ENCODE results near the gene SP2. TPM values are rescaled to one million over a fixed set of nuclear protein-coding genes. Genes with fewer than 3 reads are reported as not detected.

SP2 gene
- total RNA-seq, 2 experiments from 2014 or later, result 17.4 to 19.5 TPM

- no peaks in the 10 kb centered on the region for H3K27me3 Mint-ChIP-seq (ENCODE audit: low read depth)
- H3K9me3 Mint-ChIP-seq, result no peaks in the 10 kb centered on the region
- DNase-seq, result peak; percentile 60
- H3K27ac Mint-ChIP-seq, result no peak overlapping the region
- H3K36me3 Mint-ChIP-seq (ENCODE audit: low read depth), result peaks cover 33% of the 10 kb centered on the region
- peaks cover 1% of the 10 kb centered on the region for H3K4me1 Mint-ChIP-seq (ENCODE audit: low read depth)
- no peak overlapping the region for H3K4me3 Mint-ChIP-seq
- intact Hi-C loops (cut with micrococcal nuclease), result loop anchor here (1.0 kb wide), 1 partner anchor 45 kb away; no protein-coding TSS in a partner anchor
- CTCF ChIA-PET, result interaction anchor here (0.8 to 3.5 kb wide), 14 partner anchors 8 to 47 kb away, joined by 3 to 19 read pairs (median 4); partner anchors contain the start of genes CDK5RAP3 and PRR15L
These were observed 82.3 kb downstream of the SP2 start for GRCh38 chr17:47978324-47978723.

Other genes with a start within 250 kb of the SP2 start
- 100 to 1,000 TPM; 602 to 614 TPM for gene KPNB1, start 246.3 kb upstream of the SP2 start, total RNA-seq
- gene TBKBP1, start 202.1 kb upstream of the SP2 start, total RNA-seq, result 10 to 100 TPM; 19.5 to 19.7 TPM
- 10 to 100 TPM; 50.6 to 52.3 TPM for gene TBX21, start 163.0 kb upstream of the SP2 start, total RNA-seq
- 10 to 100 TPM; 18.4 to 24.6 TPM for gene OSBPL7, start 74.4 kb upstream of the SP2 start, total RNA-seq
- 10 to 100 TPM; 66.7 to 70.0 TPM for gene MRPL10, start 64.7 kb upstream of the SP2 start, total RNA-seq
- under 1 TPM; 0.31 to 0.52 TPM for gene LRRC46, start 64.6 kb upstream of the SP2 start, total RNA-seq
- gene SCRN2, start 55.0 kb upstream of the SP2 start, total RNA-seq, result 10 to 100 TPM; 15.1 to 16.3 TPM
- gene SP6, start 45.1 kb upstream of the SP2 start, total RNA-seq, result under 1 TPM; 0.10 to 0.19 TPM
- 10 to 100 TPM; 35.5 to 37.0 TPM for gene PNPO, start 45.3 kb downstream of the SP2 start, total RNA-seq
- gene PRR15L, start 61.6 kb downstream of the SP2 start, total RNA-seq, result not detected
- 100 to 1,000 TPM; 174 to 175 TPM for gene CDK5RAP3, start 74.9 kb downstream of the SP2 start, total RNA-seq
- 1 to 10 TPM; 2.4 to 3.3 TPM for gene COPZ2, start 141.6 kb downstream of the SP2 start, total RNA-seq
- 100 to 1,000 TPM in 1 of 2 experiments, 10 to 100 TPM in 1; 95.2 to 102 TPM for gene NFE2L1, start 152.1 kb downstream of the SP2 start, total RNA-seq
- 10 to 100 TPM; 61.6 to 63.0 TPM for gene CBX1, start 205.2 kb downstream of the SP2 start, total RNA-seq
- gene SNX11, start 211.5 kb downstream of the SP2 start, total RNA-seq, result 10 to 100 TPM; 20.2 to 23.0 TPM

All from activated naive CD4-positive, alpha-beta T cell treated with anti-CD3 and anti-CD28 coated beads for 36 hours (primary cell).